Activated T-helper 2 cell treated with anti-CD3 and anti-CD28 coated beads, Interferon-gamma antibody, Interleukin-2, Interleukin-4, amounts not matched to agents 10 μg/mL and 5 μg/mL and 100 μg/mL, durations not matched to agents 14 hours and 24 hours and 36 hours (primary cell): ENCODE data around the gene VSTM1. TPM values are rescaled to one million over a fixed set of nuclear protein-coding genes. Genes with fewer than 3 reads are reported as not detected.

ENCODE experiments used
- DNase-seq: peaks from one replicate; pipeline ENCODE4 v3.0.0; 2021; ENCODE audit warnings: low spot score
- H3K27ac Mint-ChIP-seq: one replicate; pipeline ENCODE4 v1.8.0; 2021; ENCODE audit warnings: mixed read lengths
- H3K27me3 Mint-ChIP-seq: one replicate; pipeline ENCODE4 v1.8.0; 2021; ENCODE audit warnings: low read depth, mixed read lengths
- H3K36me3 Mint-ChIP-seq: one replicate; pipeline ENCODE4 v1.8.0; 2021; ENCODE audit warnings: low read depth, mixed read lengths
- H3K4me1 Mint-ChIP-seq: one replicate; pipeline ENCODE4 v1.8.0; 2021; ENCODE audit warnings: low read depth, mixed read lengths
- H3K4me3 Mint-ChIP-seq: one replicate; pipeline ENCODE4 v1.8.0; 2021; ENCODE audit warnings: low read depth, mild to moderate bottlenecking, moderate library complexity, mixed read lengths
- H3K9me3 Mint-ChIP-seq: one replicate; pipeline ENCODE4 v1.8.0; 2021; ENCODE audit warnings: mixed read lengths
- intact Hi-C: fragments of 100-400 bp; cut with micrococcal nuclease; formaldehyde crosslinking; loops from one replicate; pipeline ENCODE4 v1.15.1; 2023
- total RNA-seq: library from RNA; stranded (reverse); gene quantifications from 2 replicates; pipeline ENCODE4 v1.2.3, GENCODE V29; 2022

VSTM1 gene
- total RNA-seq, 1 donor from 2014 or later, result not detected

DNA sequence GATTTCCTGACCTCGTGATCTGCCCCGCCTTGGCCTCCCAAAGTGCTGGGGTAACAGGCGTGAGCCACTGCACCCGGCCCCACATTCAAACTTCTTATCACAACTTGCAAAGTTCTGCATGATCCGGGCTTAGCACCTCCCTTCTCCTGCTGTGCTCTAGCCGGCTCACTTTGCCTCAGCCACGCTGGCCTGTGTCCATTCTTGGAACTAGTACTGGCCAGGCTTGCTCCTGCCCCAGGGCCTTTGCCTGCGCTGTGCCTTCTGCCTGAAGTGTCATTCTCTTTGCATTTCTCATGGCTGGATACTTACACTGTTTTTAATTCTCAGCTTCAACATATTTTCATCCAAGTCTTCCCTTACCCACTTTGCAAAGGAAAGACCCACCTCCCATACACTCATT is 42.3 kb downstream of the VSTM1 start:
- no peak for DNase-seq
- peaks cover 16% of the 10 kb centered on the region for H3K4me1 Mint-ChIP-seq
- intact Hi-C loops, result loop anchor here (10.0 kb wide), 2 partner anchors 47 to 827 kb away; partner anchors contain the start of gene ZNF665
- H3K36me3 Mint-ChIP-seq, result no peaks in the 10 kb centered on the region
- H3K4me3 Mint-ChIP-seq, result no peak overlapping the region
- H3K27ac Mint-ChIP-seq, result no peak overlapping the region
- no peaks in the 10 kb centered on the region for H3K9me3 Mint-ChIP-seq
- H3K27me3 Mint-ChIP-seq, result peaks cover 6% of the 10 kb centered on the region

DNA sequence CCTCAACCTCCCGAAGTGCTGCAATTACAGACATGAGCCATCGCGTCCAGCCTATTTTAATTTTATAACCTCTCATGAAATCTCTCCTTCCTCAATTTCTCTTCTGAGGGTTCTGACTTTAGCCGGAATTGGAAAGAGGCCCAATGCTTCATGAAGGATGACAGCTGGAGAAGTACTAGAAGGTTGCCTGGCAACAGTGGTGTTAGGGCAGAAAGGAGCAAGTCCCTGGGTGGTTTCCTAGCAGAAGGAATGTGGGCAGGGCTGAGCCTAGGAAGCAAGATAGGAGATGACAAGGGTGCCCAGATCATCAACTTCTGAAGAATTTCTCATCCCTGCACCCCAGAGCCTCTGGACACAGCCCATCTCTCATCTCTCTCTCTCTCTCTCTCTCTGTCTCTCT is 46.4 kb downstream of the VSTM1 start:
- Mint-ChIP-seq H3K4me1 (peaks cover 14% of the 10 kb centered on the region), H3K27me3 (peaks cover 4% of the 10 kb centered on the region), H3K9me3 (no peaks in the 10 kb centered on the region), H3K4me3 (no peak overlapping the region), H3K27ac (no peak overlapping the region), H3K36me3 (no peaks in the 10 kb centered on the region)
- intact Hi-C loops, result no loop called here
- no peak for DNase-seq

DNA sequence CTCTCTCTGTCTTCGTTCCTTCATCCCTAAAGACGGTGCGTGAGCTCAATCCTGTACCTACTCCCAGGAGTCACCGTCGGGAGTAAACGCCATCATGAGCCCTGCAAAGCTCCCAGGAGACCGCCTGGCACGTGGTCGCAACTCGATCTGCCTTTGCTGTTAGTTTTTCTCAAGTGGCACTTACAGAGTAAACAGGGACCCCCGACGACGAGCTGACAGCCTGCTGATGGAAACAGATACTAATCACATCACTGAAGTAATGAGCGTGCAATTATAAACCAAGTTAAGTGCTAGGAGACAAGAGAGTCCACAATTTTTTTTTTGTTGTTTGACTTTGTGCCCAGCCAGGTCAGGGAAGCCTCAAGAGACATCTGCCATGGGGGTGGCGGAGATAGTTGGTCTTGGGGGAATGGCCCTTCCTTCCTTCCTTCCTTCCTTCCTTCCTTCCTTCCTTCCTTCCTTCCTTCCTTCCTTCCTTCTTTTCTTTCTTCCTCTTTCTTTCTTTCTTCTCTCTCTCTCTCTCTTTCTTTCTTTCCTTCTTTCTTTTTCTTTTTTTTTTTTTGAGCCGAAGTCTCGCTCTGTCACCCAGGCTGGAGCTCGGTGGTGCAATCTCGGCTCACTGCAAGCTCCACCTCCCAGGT is 48.7 kb downstream of the VSTM1 start:
- Mint-ChIP-seq H3K36me3 (no peaks in the 10 kb centered on the region), H3K9me3 (no peaks in the 10 kb centered on the region), H3K4me1 (peaks cover 6% of the 10 kb centered on the region), H3K27me3 (peaks cover 7% of the 10 kb centered on the region), H3K4me3 (no peak overlapping the region), H3K27ac (no peak overlapping the region)
- intact Hi-C loops, result no loop called here
- DNase-seq, result no peak

DNA sequence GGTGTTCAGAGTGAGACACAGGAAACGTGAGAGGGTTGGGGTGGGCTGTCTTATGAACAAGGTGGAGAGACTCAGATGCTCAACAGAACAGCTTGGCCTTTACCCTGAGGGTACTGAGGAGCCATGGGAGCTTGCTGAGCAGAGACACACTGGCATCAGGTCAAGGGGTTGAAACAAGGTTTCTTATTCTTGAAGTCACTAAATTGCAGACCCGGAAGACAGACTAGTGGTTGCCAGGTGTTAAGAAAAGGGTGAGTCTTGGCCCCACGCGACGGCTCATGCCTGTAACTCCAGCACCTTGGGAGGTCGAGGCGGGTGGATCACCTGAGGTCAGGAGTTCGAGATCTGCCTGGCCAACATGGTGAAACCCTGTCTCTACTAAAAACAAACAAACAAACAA is 49.8 kb downstream of the VSTM1 start:
- no peaks in the 10 kb centered on the region for H3K36me3 Mint-ChIP-seq
- no peak for DNase-seq
- H3K27me3 Mint-ChIP-seq, result peaks cover 7% of the 10 kb centered on the region
- H3K4me1 Mint-ChIP-seq, result peaks cover 4% of the 10 kb centered on the region
- intact Hi-C loops, result no loop called here
- no peak overlapping the region for H3K27ac Mint-ChIP-seq
- no peaks in the 10 kb centered on the region for H3K9me3 Mint-ChIP-seq
- no peak overlapping the region for H3K4me3 Mint-ChIP-seq

DNA sequence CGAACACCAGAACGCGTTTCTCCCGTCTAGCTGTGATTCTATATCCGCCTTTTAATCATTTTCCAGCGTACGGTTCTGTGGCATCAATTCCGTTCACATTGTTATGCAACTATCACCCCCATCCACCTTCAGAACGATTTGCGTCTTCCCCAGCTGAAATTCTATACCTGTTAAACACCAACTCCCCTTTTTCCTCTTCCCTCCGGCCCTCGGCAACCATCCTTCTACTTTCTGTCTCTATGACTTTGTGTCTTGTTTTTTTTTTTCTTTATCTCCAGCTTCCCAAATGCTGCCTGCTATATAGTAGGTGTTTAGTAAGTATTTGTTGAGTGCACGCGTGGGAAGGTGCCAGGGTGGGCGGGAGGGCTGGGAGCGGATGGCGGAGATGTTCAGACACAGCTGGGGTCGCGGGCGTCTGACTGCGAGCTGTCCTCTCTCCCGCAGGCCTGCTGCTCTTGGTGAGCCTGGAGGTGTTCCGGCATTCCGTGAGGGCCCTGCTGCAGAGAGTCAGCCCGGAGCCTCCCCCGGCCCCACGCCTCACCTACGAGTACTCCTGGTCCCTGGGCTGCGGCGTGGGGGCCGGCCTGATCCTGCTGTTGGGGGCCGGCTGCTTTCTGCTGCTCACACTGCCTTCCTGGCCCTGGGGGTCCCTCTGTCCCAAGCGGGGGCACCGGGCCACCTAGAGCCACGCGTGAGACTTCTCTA is 52.0 kb downstream of the VSTM1 start:
- peaks cover 5% of the 10 kb centered on the region for H3K27me3 Mint-ChIP-seq
- intact Hi-C loops, result no loop called here
- no peaks in the 10 kb centered on the region for H3K9me3 Mint-ChIP-seq
- no peak overlapping the region for H3K27ac Mint-ChIP-seq
- H3K36me3 Mint-ChIP-seq, result no peaks in the 10 kb centered on the region
- peaks cover 3% of the 10 kb centered on the region for H3K4me1 Mint-ChIP-seq
- H3K4me3 Mint-ChIP-seq, result no peak overlapping the region
- no peak for DNase-seq

DNA sequence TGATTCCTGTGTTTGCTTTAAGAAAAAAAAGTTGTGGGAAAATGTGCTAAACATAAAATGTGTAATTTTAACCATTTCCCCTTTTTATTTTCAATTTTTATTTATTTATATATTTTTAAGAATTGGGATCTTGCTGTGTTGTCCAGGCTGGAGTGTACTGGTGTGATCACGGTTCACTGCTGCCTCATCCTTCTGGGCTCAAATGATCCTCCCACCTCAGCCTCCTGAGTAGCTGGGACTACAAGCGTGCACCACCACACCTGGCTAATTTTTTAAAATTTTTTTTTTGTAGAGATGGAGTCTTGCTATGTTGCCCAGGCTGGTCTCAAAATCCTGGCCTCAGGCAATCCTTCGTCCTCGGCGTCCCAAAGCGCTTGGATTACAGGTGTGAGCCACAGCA is 53.2 kb downstream of the VSTM1 start:
- intact Hi-C loops, result no loop called here
- DNase-seq, result no peak
- H3K27ac Mint-ChIP-seq, result no peak overlapping the region
- H3K27me3 Mint-ChIP-seq, result peaks cover 5% of the 10 kb centered on the region
- H3K9me3 Mint-ChIP-seq, result no peaks in the 10 kb centered on the region
- H3K4me1 Mint-ChIP-seq, result peaks cover 3% of the 10 kb centered on the region
- H3K36me3 Mint-ChIP-seq, result no peaks in the 10 kb centered on the region
- H3K4me3 Mint-ChIP-seq, result no peak overlapping the region

DNA sequence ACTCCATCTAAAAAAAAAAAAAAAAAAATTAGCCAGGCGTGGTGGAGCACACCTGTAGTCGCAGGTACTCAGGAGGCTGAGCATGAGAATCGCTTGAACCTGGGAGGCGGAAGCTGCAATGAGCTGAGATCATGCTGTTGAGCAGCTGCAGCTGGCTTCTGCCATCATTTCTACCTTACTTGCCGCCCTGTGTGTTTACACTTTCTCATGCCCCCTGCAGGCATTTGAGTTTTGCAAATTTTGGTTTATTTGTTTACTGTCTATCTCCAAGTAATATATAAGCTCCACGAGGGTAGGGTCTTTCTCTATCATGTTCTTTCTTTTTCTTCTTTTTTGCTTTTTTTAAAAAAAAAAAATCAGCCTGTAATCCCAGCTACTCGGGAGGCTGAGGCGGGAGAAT is 54.3 kb downstream of the VSTM1 start:
- intact Hi-C loops, result no loop called here
- DNase-seq, result no peak
- Mint-ChIP-seq H3K27me3 (peaks cover 3% of the 10 kb centered on the region), H3K4me3 (no peak overlapping the region), H3K36me3 (no peaks in the 10 kb centered on the region), H3K4me1 (peaks cover 3% of the 10 kb centered on the region), H3K27ac (no peak overlapping the region), H3K9me3 (no peaks in the 10 kb centered on the region)

DNA sequence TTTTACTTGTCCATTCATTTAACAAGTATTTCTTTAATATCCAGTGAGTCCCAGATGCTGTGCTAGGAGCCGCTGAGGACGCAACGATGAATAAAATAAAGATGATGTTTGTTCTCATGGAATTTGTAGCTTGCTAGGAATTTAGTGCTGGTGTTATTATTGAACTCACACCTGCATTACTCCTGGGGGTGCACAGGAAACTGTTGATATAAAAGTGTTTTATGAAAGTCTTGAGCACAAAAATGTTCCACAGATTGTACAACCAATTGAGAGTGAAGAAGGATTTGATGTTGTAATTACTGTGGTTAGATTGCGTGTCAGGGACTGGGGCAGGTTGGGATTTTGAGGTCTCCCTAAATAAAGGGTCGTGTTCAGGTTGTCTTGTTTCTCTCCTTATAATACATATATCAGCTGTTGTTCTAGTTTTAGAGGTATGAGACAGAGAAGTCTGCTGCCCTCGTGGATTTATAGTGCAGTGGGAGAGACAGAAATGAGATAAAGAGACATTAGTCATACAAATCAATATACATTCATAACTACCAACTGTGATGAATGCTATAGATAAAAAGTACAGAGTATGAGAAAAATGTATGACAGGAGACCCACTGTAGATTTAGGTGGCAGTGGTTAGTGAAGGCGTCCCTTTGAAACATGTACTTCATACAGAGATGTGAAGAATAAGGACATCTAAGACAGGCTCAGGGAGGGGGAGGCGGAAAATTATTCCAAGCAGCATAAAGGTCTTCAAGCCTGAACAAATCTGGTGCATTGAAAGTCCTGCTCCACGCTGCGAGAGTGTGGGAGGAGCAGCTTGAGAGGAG is 61.0 kb downstream of the VSTM1 start:
- intact Hi-C loops, result no loop called here
- no peak for DNase-seq
- no peaks in the 10 kb centered on the region for H3K27me3 Mint-ChIP-seq
- no peaks in the 10 kb centered on the region for H3K4me1 Mint-ChIP-seq
- H3K9me3 Mint-ChIP-seq, result no peaks in the 10 kb centered on the region
- H3K27ac Mint-ChIP-seq, result no peak overlapping the region
- no peak overlapping the region for H3K4me3 Mint-ChIP-seq
- H3K36me3 Mint-ChIP-seq, result no peaks in the 10 kb centered on the region

DNA sequence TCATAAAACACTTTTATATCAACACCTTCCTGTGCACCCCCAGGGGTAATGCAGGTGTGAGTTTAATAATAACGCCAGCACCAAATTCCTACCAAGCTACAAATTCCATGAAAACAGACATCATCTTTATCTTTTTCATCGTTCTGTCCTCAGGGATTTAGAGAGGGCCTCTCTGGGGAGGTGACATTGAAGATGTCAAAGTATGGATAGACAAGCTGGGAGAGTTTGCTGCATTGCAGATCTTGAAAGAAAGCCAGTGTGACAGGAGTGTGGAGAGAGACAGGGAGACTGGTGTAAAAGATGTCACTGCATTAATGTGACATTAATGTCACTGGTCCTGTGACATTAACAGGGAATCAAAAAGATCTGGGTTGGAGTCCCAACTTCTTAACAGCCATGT is 62.2 kb downstream of the VSTM1 start:
- Mint-ChIP-seq H3K4me1 (no peaks in the 10 kb centered on the region), H3K4me3 (no peak overlapping the region), H3K27me3 (peaks cover 5% of the 10 kb centered on the region), H3K36me3 (no peaks in the 10 kb centered on the region), H3K27ac (no peak overlapping the region), H3K9me3 (no peaks in the 10 kb centered on the region)
- intact Hi-C loops, result no loop called here
- DNase-seq, result no peak

DNA sequence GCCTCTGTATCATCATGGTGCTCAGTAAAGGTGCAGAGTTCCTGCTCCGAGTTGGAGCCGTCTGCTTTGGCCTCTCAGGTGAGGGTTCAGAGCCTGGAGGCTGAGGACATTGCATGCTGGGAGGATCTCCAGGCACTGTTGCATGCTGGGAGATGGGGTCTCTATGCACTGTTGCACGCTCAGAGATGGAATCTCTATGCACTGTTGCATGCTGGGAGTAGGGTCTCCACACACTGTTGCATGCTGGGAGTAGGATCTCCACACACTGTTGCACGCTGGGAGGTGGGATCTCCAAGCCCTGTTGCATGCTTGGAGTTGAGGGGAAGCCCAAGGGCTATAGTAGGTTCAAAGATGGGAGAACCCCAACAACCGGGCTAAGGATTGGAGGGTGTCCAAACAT is 64.0 kb downstream of the VSTM1 start:
- Mint-ChIP-seq H3K27me3 (peaks cover 10% of the 10 kb centered on the region), H3K4me1 (no peaks in the 10 kb centered on the region), H3K9me3 (no peaks in the 10 kb centered on the region), H3K4me3 (no peak overlapping the region), H3K27ac (no peak overlapping the region), H3K36me3 (no peaks in the 10 kb centered on the region)
- no peak for DNase-seq
- intact Hi-C loops, result no loop called here

DNA sequence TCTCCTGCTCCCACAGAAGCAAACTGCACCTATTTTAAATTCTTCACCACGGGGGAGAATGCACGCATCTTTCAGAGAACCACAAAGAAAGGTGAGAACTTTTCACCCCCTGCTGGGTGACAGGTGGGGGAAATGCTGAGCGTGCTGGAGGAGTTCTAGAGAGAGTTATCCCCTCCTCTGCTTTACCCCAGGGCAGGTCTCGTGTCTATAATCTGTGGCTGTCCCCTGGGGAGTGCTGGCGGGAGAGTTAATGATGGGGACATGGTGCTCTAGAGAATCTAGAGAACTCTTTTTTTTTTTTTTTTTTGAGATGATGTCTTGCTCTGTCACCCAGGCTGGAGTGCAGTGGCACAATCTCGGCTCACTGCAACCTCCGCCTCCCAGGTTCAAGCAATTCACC is 65.5 kb downstream of the VSTM1 start:
- Mint-ChIP-seq H3K9me3 (no peaks in the 10 kb centered on the region), H3K4me3 (no peak overlapping the region), H3K36me3 (no peaks in the 10 kb centered on the region), H3K27me3 (peaks cover 23% of the 10 kb centered on the region), H3K4me1 (no peaks in the 10 kb centered on the region), H3K27ac (no peak overlapping the region)
- DNase-seq, result no peak
- intact Hi-C loops, result no loop called here

DNA sequence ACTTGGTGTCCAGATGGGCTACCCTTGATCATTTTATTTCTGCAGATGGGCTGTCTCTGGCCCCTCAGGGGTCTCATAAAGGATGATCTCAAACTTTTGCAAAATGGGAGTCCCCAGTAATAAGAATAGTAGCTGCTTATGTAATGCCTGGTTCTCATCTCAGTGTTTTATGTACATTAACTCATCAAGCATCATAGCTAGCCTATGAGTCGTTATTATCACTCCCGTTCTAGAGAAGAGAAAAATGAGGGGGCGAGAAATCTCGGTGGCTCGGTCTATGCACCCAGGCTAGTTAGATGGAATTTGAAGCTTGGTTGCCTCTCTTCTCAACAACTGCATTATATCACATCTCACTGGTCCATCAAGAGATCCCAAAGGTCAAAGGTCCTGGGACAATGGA is 68.9 kb downstream of the VSTM1 start:
- H3K27ac Mint-ChIP-seq, result no peak overlapping the region
- H3K36me3 Mint-ChIP-seq, result no peaks in the 10 kb centered on the region
- no peaks in the 10 kb centered on the region for H3K9me3 Mint-ChIP-seq
- DNase-seq, result no peak
- peaks cover 32% of the 10 kb centered on the region for H3K27me3 Mint-ChIP-seq
- intact Hi-C loops, result no loop called here
- peaks cover 1% of the 10 kb centered on the region for H3K4me1 Mint-ChIP-seq
- H3K4me3 Mint-ChIP-seq, result no peak overlapping the region

DNA sequence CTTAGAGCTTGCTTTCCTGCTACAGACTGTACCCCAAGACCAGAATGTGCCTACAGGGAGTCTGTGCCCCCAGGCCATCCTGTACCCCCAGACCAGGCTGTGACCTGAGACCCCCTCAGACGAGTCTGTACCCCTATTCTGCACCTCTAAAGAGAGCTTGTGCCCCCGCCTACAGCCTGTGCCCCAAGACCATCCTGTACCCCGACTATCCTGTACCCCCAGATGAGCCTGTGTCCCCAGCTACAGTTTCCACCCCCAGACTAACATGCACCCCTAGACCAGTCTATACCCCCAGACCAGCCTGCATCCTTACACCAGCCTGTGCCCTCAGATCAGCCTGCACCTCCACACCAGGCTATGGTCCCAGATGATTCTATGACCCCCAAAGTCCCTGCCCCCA is 70.2 kb downstream of the VSTM1 start:
- Mint-ChIP-seq H3K27me3 (peaks cover 35% of the 10 kb centered on the region), H3K36me3 (no peaks in the 10 kb centered on the region), H3K4me1 (peaks cover 1% of the 10 kb centered on the region), H3K27ac (no peak overlapping the region), H3K4me3 (no peak overlapping the region), H3K9me3 (no peaks in the 10 kb centered on the region)
- no peak for DNase-seq
- intact Hi-C loops, result no loop called here
